Measurements from ENCODE around the gene CALCOCO1.
A peak's percentile ranks its signal among the peaks of the same experiment; 100 is the strongest.
"Not testable (repeated sequence)": the region's sequence is repeated elsewhere in the genome, so short reads cannot be mapped to it uniquely, and the experiment has no call there.

CALCOCO1 gene

GRCh38 chr12:53733051-53733806, 6.0 kb upstream of the CALCOCO1 start:
- no peak for DNase-seq

- no peak for DNase-seq
These were observed 2.4 kb upstream of the CALCOCO1 start for GRCh38 chr12:53729644-53730043.

GRCh38 chr12:53728206-53728605, 954 bp upstream of the CALCOCO1 start:
- DNase-seq, result no peak

- no peak for DNase-seq
These were observed 324 bp downstream of the CALCOCO1 start for GRCh38 chr12:53726946-53727309.

GRCh38 chr12:53726341-53726740, 911 bp downstream of the CALCOCO1 start:
- DNase-seq, result peak; percentile 5

- DNase-seq, result no peak
These were observed 1.4 kb downstream of the CALCOCO1 start for GRCh38 chr12:53725824-53726223.

- DNase-seq, result no peak
These were observed 4.7 kb downstream of the CALCOCO1 start for GRCh38 chr12:53722450-53723041.

- DNase-seq, result no peak
These were observed 6.3 kb downstream of the CALCOCO1 start for GRCh38 chr12:53720946-53721345.

- DNase-seq, result no peak
These were observed 7.6 kb downstream of the CALCOCO1 start for GRCh38 chr12:53719649-53720048.

- not testable (repeated sequence) for DNase-seq
These were observed 8.7 kb downstream of the CALCOCO1 start for GRCh38 chr12:53718567-53718966.

GRCh38 chr12:53717319-53717718, 9.9 kb downstream of the CALCOCO1 start:
- DNase-seq, result no peak

GRCh38 chr12:53714004-53714403, 13.2 kb downstream of the CALCOCO1 start:
- DNase-seq, result no peak

- no peak for DNase-seq
These were observed 13.7 kb downstream of the CALCOCO1 start for GRCh38 chr12:53713516-53713915.

- DNase-seq, result no peak
These were observed 15.1 kb downstream of the CALCOCO1 start for GRCh38 chr12:53712059-53712643.

- DNase-seq, result no peak
These were observed 17.2 kb downstream of the CALCOCO1 start for GRCh38 chr12:53710091-53710490.

GRCh38 chr12:53709671-53710070, 17.6 kb downstream of the CALCOCO1 start:
- no peak for DNase-seq

GRCh38 chr12:53706080-53706479, 21.2 kb downstream of the CALCOCO1 start:
- no peak for DNase-seq

GRCh38 chr12:53703756-53704155, 23.5 kb downstream of the CALCOCO1 start:
- no peak for DNase-seq

- DNase-seq, result peak; percentile 72
These were observed 25.6 kb downstream of the CALCOCO1 start for GRCh38 chr12:53701518-53702264.

GRCh38 chr12:53700567-53700966, 26.7 kb downstream of the CALCOCO1 start:
- no peak for DNase-seq

GRCh38 chr12:53699678-53700025, 27.6 kb downstream of the CALCOCO1 start:
- DNase-seq, result no peak

GRCh38 chr12:53698948-53699677, 28.1 kb downstream of the CALCOCO1 start:
- no peak for DNase-seq
